HG02610 (cell line): ENCODE results near the gene GOLPH3L.
"Not testable (repeated sequence)": the region's sequence is repeated elsewhere in the genome, so short reads cannot be mapped to it uniquely, and the experiment has no call there.

Source experiments
- ATAC-seq: cut with Tn5 transposase; IDR thresholded peaks from one replicate; pipeline ENCODE4 v1.9.1; 2021; ENCODE audit warnings: mild to moderate bottlenecking, moderate library complexity; ENCODE audit not compliant: unreplicated experiment

The GOLPH3L gene

DNA sequence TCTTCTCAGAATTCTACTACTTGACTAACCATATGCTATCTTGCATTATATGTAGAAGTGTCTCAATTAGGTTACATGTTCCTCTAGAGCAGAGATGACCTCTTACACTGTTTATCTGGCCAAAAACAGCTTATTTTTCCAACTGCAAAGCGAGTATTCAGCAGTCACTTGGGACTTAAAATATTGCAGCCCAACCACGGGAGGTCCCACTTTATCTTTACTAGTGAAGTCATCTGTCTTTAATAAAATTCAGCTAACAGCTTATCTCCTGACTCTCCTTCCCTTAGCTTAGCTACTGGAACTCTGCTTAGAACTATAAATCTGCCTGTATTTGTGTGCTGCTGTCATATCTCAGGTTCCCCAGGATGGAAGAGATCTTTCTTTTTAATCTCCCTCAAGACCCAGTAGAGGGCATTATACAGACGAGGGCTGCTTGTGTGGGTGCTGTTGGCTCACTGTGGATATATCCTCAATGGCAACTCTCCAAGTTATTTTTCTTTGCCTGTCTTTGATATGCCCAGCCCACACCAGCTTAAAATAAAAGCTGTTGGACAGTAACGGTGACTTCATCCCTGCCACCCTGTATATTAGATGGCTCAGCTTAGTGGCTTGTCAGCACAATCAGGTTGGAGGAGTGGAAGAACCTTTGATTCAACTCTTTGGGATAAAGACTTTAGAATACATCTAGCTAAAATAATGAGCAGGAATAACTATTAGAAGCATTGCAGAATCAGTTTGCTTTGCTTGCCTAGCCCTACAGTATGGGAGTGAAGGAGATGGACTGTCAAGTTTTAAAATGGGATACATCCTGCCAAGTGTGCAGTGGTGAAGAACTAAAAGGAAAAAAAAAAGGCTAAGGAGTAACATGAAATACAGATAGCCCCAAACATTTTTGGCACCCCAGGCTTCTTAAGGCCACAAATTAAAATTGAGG lies 77.1 kb downstream of the GOLPH3L start:
- ATAC-seq = no peak

DNA sequence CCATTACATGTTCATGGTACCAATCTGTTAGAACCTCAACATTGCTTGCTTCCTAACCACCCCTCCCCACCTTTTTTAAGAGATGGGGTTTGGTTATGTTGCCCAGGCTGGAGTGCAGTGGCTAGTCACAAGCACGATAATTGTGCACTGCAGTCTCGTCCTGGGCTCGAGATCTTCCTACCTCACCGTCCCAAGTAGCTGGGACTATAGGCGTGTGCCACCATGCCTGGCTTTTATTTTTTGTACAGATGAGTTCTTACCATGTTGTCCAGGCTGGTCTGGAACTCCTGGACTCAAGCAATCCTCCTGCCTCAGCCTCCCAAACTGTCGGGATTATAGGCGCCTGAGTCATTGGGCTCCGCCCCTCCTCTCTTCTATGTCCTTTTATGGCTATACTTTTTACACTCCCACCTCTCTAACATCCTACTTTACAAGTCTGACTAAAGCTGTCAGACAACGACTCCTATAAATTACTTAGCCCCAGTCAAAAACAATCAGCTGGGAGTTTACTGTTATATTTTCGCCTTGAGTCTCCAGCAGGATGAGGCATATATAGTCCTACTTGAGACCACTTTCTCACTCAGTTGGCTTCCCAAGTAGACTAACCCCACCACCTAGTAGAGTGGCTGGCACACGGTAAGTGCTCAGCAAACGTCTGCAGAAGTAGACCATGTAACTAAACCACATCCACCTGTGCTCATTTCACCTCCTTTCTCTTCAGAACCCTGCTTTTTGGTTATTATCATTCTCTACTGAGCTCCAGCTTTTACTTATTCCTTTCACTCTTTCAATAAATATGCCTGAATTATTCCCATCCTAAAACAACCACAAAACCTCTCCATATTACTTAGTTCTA lies 81.4 kb downstream of the GOLPH3L start:
- ATAC-seq = no peak

DNA sequence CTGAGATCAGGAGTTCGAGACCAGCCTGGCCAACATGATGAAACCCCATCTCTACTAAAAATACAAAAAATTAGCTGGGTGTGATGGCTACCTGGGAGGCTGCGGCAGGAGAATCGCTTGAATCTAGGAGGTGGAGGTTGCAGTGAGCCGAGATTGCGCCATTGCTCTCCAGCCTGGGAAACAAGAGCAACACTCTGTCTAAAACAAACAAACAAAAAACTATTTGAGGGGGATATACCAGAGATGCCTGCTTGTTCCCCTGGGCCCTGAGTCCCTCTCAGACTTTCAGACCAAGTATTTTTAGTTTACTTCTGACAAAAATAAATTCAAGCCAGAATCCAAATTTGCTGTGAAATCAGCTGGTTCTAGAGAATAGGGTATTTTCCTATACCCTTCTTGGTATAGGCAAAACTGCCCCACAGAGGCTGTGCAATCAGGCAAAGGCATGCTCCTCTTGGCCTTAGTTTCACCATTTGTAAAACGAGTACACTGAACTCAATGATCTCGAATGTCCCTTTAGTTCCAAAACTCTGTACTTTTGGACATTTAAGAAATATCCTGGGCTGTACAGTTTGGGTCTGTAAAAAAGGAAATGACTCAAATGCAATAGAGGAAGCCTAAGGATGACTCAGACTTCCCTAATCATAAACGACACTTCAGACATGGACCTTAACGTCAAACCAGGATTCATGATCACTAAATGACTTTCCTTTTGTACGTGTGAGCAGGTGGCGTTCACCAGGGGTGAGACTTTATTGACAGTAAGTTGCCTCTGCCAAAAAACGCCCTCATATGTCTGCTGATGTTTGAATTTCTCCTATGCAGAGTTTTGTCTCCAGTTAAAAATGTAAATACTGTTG lies 83.7 kb downstream of the GOLPH3L start:
- peak; percentile 46 for ATAC-seq

DNA sequence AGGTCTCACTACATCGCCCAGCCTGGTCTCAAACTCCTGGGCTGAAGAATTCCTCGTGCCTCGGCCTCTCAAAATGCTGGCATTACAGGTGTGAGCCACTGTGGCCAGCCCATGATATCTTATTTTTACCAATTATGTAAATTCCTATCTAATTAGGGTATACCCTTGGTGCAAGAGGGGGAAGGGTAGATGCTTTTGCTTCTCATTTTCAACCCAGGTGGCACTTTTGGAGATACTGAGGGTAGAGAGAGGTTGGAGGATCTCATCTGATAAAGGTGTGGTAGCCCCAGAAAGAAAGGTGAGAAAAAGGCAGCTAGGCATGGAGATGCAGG lies 85.0 kb downstream of the GOLPH3L start:
- no peak for ATAC-seq

DNA sequence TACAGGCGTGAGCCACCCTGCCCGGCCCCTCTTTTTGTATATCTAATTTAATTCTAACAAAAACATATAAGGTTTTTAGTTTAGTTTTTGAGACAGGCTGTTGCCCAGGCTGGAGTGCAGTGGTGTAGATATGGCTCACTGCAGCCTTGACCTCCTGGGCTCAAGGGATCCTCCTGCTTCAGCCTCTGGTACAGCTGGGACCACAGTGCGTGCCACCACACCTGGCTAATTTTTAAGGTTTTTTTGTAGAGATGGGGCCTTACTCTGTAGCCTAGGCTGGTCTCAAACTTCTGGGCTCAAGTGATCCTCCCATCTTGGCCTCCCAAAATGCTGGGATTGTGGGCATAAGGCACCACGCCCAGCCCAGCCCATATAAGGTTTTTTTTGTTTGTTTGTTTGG lies 86.4 kb downstream of the GOLPH3L start:
- ATAC-seq = no peak

DNA sequence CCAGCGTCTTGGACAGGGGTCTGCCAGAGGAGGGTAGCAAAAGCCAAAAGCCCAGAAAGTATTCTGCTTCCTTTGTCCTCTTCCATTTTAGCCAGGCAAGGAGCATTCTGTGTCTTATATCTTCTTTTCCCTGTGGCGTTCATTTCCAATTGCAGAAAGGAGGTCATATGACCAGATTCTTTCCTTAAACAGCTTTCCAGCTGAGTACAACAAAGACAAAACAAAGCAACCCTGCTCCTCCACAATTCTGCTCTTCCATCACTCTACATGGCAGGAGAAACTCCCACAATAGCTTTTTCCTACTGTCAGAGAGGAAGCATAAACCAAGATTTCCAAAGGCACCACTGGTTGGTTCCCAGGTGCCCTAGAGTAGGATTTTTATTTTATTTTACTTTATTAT lies 87.2 kb downstream of the GOLPH3L start:
- no peak for ATAC-seq

DNA sequence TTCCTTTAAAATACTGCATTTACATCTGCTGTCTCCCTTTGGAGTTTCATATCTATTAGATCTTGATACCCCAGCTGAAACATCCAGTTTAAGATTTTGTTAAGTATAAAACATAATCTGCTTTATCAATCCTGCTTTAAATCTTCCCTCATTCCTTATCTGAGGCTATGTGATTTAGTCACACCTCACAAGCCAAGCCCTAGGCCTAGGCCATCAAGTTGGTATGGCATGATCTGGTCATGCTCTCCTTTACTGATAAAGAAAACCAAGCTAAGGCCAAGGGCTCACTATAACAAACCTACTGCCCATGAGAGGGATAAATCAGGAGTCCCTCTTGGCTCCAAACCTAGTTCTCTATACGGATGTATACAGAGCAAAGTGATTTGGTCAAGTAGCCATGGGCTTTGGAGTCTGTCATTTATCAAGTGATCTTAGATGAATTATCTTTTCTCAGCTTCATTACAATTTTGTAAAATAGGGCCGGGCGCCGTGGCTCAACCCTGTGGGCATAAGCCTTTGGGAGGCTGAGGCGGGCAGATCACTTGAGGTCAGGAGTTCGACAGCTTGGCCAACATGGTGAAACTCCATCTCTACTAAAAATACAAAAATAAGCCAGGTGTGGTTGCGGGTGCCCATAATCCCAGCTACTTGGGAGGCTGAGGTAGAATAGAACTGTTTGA lies 90.4 kb downstream of the GOLPH3L start:
- ATAC-seq = no peak

DNA sequence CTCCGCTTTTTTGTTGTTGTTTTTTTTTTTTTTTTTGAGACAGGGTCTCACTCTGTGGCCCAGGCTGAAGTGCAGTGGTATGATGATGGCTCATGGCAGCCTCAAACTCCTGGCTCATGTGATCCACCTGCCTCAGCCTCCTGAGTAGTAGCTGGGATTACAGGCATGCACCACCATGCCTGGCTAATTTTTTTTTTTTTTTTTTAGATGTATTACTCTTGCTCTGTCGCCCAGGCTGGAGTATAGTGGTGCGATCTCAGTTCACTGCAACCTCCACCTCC lies 91.6 kb downstream of the GOLPH3L start:
- ATAC-seq = not testable (repeated sequence)

DNA sequence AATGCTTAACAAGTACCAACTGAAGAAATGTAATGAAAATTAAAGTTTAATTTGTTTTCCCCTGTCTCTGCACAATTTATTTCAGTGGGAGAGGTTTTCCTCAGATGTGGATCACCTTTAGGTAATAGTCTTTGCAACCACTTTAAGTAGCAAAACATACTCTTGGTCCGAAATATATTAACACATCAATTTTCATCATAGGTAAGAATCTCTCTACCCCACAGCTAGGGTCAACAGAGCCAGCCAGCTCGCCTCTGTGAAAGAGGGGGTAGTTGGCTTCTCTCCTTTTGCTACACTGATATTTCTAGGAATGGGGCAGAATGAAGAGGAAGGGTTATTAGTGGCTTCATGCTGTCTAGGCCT lies 92.7 kb downstream of the GOLPH3L start:
- ATAC-seq = no peak

DNA sequence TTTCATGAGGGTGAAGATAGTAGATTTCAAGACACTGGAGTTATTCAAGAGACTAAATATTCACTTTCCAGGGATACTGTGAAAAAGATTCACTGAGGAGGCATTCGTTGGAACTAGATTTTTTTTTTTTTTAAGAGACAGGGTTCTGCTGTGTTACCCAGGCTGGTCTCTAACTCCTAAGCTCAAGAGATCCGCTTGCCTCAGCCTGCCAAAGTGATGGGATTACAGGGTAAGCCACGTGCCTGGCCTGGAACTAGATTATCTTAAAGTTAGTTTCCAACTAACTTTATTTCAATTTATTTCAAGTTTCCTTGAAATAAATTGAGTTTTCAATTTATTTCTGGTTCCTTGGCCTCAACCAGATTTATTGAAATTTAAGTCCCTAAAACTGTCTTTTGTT lies 93.2 kb downstream of the GOLPH3L start:
- no peak for ATAC-seq

DNA sequence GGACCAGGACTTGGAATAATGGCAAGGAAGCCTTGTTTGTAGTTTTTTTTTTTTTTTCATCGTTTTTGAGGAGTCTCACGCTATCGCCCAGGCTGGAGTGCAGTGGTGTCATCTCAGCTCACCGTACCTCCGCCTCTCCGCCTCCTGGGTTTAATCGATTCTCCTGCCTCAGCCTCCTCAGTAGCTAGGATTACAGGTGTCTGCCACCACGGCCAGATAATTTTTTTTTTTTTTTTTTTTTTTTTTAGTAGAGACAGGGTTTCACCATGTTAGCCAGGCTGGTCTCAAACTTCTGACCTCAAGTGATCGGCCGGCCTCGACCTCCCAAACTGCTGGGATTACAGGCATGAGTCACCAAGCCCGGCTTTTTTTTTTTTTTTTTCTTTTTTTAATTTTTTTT lies 94.6 kb downstream of the GOLPH3L start:
- ATAC-seq = not testable (repeated sequence)

DNA sequence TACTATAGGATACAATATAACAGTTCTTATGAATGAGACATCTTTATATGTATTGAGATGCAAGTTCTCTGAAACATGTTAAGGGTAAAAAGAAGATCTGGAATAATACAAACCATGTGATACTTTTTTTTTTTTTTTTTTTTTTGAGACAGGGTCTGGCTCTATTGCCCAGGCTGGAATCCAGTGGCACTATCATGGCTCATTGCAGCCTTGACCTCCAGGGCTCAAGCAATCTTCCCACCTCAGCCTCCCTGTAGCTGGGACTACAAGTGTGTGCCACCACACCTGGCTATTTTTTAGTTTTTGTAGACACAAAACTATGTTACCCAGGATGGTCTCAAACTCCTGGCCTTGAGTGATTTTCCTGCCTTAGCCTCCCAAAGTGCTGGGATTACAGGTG lies 95.4 kb downstream of the GOLPH3L start:
- ATAC-seq = no peak

DNA sequence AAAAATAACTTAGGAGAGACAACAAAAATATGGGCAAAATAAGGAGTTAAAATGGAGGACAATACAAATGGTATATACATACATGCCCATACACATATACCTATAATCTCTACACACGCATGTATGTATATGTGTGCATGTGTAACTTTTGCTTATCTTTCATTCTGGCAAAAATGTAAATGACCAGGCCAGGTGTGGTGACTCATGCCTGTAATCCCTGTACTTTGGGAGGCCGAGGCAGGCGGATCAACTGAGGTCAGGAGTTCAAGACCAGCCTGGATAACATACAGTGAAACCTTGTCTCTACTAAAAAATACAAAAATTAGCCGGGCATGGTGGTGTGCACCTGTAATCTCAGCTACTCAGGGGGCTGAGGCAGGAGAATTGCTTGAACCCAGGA lies 98.6 kb downstream of the GOLPH3L start:
- ATAC-seq = not testable (repeated sequence)

DNA sequence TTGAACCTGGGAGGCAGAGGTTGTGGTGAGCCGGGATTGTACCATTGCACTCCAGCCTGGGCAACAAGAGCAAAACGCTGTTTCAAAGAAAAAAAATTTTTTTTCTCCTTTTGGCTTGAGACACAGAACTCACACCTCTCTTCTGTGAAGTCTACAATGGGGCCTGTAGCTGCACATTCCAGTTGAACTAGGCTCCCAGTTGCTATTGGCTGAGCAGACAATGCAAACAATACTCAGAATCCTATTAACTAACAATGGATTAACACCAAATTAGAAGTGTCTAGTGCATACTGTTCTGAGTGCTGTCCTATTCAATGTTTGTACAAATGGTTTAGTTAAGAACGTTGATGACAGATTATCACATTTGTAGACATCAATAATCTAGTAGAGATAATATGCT lies 100.0 kb downstream of the GOLPH3L start:
- ATAC-seq = no peak
